ENCODE data around the gene MATN1.

MATN1 gene

GRCh38 chr1:30684881-30685795, 38.2 kb downstream of the MATN1 start:
- H3K4me1 Mint-ChIP-seq (ENCODE audit: low read depth), result peaks cover 12% of the 10 kb centered on the region
- no peaks in the 10 kb centered on the region for H3K9me3 Mint-ChIP-seq (ENCODE audit: low read depth)
- no peak overlapping the region for H3K27ac Mint-ChIP-seq
- no peaks in the 10 kb centered on the region for H3K36me3 Mint-ChIP-seq
- H3K4me3 Mint-ChIP-seq, result peak overlapping the region; percentile 72
- peaks cover 14% of the 10 kb centered on the region for H3K27me3 Mint-ChIP-seq

- H3K4me1 Mint-ChIP-seq (ENCODE audit: low read depth), result peaks cover 12% of the 10 kb centered on the region
- no peak overlapping the region for H3K4me3 Mint-ChIP-seq
- peaks cover 14% of the 10 kb centered on the region for H3K27me3 Mint-ChIP-seq
- H3K27ac Mint-ChIP-seq, result no peak overlapping the region
- H3K36me3 Mint-ChIP-seq, result no peaks in the 10 kb centered on the region
- no peaks in the 10 kb centered on the region for H3K9me3 Mint-ChIP-seq (ENCODE audit: low read depth)
Measured at GRCh38 chr1:30684259-30684658, 39.1 kb downstream of the MATN1 start.

- no peak overlapping the region for H3K4me3 Mint-ChIP-seq
- peaks cover 17% of the 10 kb centered on the region for H3K27me3 Mint-ChIP-seq
- peaks cover 12% of the 10 kb centered on the region for H3K4me1 Mint-ChIP-seq (ENCODE audit: low read depth)
- H3K27ac Mint-ChIP-seq, result no peak overlapping the region
- H3K9me3 Mint-ChIP-seq (ENCODE audit: low read depth), result no peaks in the 10 kb centered on the region
- H3K36me3 Mint-ChIP-seq, result no peaks in the 10 kb centered on the region
Measured at GRCh38 chr1:30683699-30684098, 39.7 kb downstream of the MATN1 start.

GRCh38 chr1:30682396-30683275, 40.7 kb downstream of the MATN1 start:
- Mint-ChIP-seq H3K4me3 (no peak overlapping the region), H3K36me3 (no peaks in the 10 kb centered on the region), H3K27ac (no peak overlapping the region), H3K27me3 (peaks cover 24% of the 10 kb centered on the region), H3K4me1 (ENCODE audit: low read depth) (peaks cover 12% of the 10 kb centered on the region), H3K9me3 (ENCODE audit: low read depth) (no peaks in the 10 kb centered on the region)

- H3K36me3 Mint-ChIP-seq, result no peaks in the 10 kb centered on the region
- no peaks in the 10 kb centered on the region for H3K9me3 Mint-ChIP-seq (ENCODE audit: low read depth)
- H3K27ac Mint-ChIP-seq, result no peak overlapping the region
- peaks cover 28% of the 10 kb centered on the region for H3K27me3 Mint-ChIP-seq
- H3K4me1 Mint-ChIP-seq (ENCODE audit: low read depth), result peaks cover 12% of the 10 kb centered on the region
- H3K4me3 Mint-ChIP-seq, result no peak overlapping the region
Measured at GRCh38 chr1:30681782-30682181, 41.6 kb downstream of the MATN1 start.

GRCh38 chr1:30680879-30681278, 42.5 kb downstream of the MATN1 start:
- Mint-ChIP-seq H3K27ac (no peak overlapping the region), H3K4me3 (no peak overlapping the region), H3K27me3 (peaks cover 28% of the 10 kb centered on the region), H3K9me3 (ENCODE audit: low read depth) (no peaks in the 10 kb centered on the region), H3K36me3 (no peaks in the 10 kb centered on the region), H3K4me1 (ENCODE audit: low read depth) (peaks cover 12% of the 10 kb centered on the region)

GRCh38 chr1:30680429-30680828, 43.0 kb downstream of the MATN1 start:
- Mint-ChIP-seq H3K27me3 (peaks cover 28% of the 10 kb centered on the region), H3K9me3 (ENCODE audit: low read depth) (no peaks in the 10 kb centered on the region), H3K27ac (no peak overlapping the region), H3K4me3 (no peak overlapping the region), H3K4me1 (ENCODE audit: low read depth) (peaks cover 12% of the 10 kb centered on the region), H3K36me3 (no peaks in the 10 kb centered on the region)

- H3K36me3 Mint-ChIP-seq, result no peaks in the 10 kb centered on the region
- H3K27me3 Mint-ChIP-seq, result peaks cover 30% of the 10 kb centered on the region
- no peak overlapping the region for H3K27ac Mint-ChIP-seq
- H3K4me1 Mint-ChIP-seq (ENCODE audit: low read depth), result peaks cover 11% of the 10 kb centered on the region
- no peaks in the 10 kb centered on the region for H3K9me3 Mint-ChIP-seq (ENCODE audit: low read depth)
- H3K4me3 Mint-ChIP-seq, result no peak overlapping the region
Measured at GRCh38 chr1:30679976-30680305, 43.4 kb downstream of the MATN1 start.

- peaks cover 3% of the 10 kb centered on the region for H3K9me3 Mint-ChIP-seq (ENCODE audit: low read depth)
- peaks cover 30% of the 10 kb centered on the region for H3K27me3 Mint-ChIP-seq
- H3K36me3 Mint-ChIP-seq, result no peaks in the 10 kb centered on the region
- no peak overlapping the region for H3K4me3 Mint-ChIP-seq
- H3K4me1 Mint-ChIP-seq (ENCODE audit: low read depth), result peaks cover 6% of the 10 kb centered on the region
- H3K27ac Mint-ChIP-seq, result no peak overlapping the region
Measured at GRCh38 chr1:30679201-30679975, 44.0 kb downstream of the MATN1 start.

GRCh38 chr1:30678209-30678608, 45.2 kb downstream of the MATN1 start:
- peaks cover 13% of the 10 kb centered on the region for H3K9me3 Mint-ChIP-seq (ENCODE audit: low read depth)
- no peak overlapping the region for H3K27ac Mint-ChIP-seq
- peaks cover 3% of the 10 kb centered on the region for H3K36me3 Mint-ChIP-seq
- no peak overlapping the region for H3K4me3 Mint-ChIP-seq
- H3K4me1 Mint-ChIP-seq (ENCODE audit: low read depth), result no peaks in the 10 kb centered on the region
- peaks cover 27% of the 10 kb centered on the region for H3K27me3 Mint-ChIP-seq

GRCh38 chr1:30677471-30677870, 45.9 kb downstream of the MATN1 start:
- H3K9me3 Mint-ChIP-seq (ENCODE audit: low read depth), result peaks cover 13% of the 10 kb centered on the region
- H3K27ac Mint-ChIP-seq, result no peak overlapping the region
- no peaks in the 10 kb centered on the region for H3K4me1 Mint-ChIP-seq (ENCODE audit: low read depth)
- peaks cover 3% of the 10 kb centered on the region for H3K36me3 Mint-ChIP-seq
- peaks cover 31% of the 10 kb centered on the region for H3K27me3 Mint-ChIP-seq
- no peak overlapping the region for H3K4me3 Mint-ChIP-seq

- no peak overlapping the region for H3K27ac Mint-ChIP-seq
- H3K36me3 Mint-ChIP-seq, result peaks cover 3% of the 10 kb centered on the region
- no peak overlapping the region for H3K4me3 Mint-ChIP-seq
- H3K27me3 Mint-ChIP-seq, result peaks cover 30% of the 10 kb centered on the region
- peaks cover 13% of the 10 kb centered on the region for H3K9me3 Mint-ChIP-seq (ENCODE audit: low read depth)
- no peaks in the 10 kb centered on the region for H3K4me1 Mint-ChIP-seq (ENCODE audit: low read depth)
Measured at GRCh38 chr1:30675761-30676160, 47.6 kb downstream of the MATN1 start.

GRCh38 chr1:30675289-30675688, 48.1 kb downstream of the MATN1 start:
- no peak overlapping the region for H3K27ac Mint-ChIP-seq
- H3K4me1 Mint-ChIP-seq (ENCODE audit: low read depth), result no peaks in the 10 kb centered on the region
- H3K27me3 Mint-ChIP-seq, result peaks cover 31% of the 10 kb centered on the region
- peaks cover 13% of the 10 kb centered on the region for H3K9me3 Mint-ChIP-seq (ENCODE audit: low read depth)
- H3K36me3 Mint-ChIP-seq, result peaks cover 3% of the 10 kb centered on the region
- H3K4me3 Mint-ChIP-seq, result no peak overlapping the region

- Mint-ChIP-seq H3K4me3 (no peak overlapping the region), H3K4me1 (ENCODE audit: low read depth) (no peaks in the 10 kb centered on the region), H3K9me3 (ENCODE audit: low read depth) (peaks cover 13% of the 10 kb centered on the region), H3K36me3 (peaks cover 5% of the 10 kb centered on the region), H3K27ac (no peak overlapping the region), H3K27me3 (peaks cover 31% of the 10 kb centered on the region)
Measured at GRCh38 chr1:30673395-30673794, 50.0 kb downstream of the MATN1 start.

GRCh38 chr1:30672661-30673060, 50.7 kb downstream of the MATN1 start:
- H3K4me1 Mint-ChIP-seq (ENCODE audit: low read depth), result no peaks in the 10 kb centered on the region
- H3K4me3 Mint-ChIP-seq, result no peak overlapping the region
- H3K36me3 Mint-ChIP-seq, result peaks cover 5% of the 10 kb centered on the region
- H3K27ac Mint-ChIP-seq, result no peak overlapping the region
- H3K27me3 Mint-ChIP-seq, result peaks cover 27% of the 10 kb centered on the region
- peaks cover 13% of the 10 kb centered on the region for H3K9me3 Mint-ChIP-seq (ENCODE audit: low read depth)
